Measurements from ENCODE around the gene CD72.
"Not testable (repeated sequence)": the region's sequence is repeated elsewhere in the genome, so short reads cannot be mapped to it uniquely, and the experiment has no call there.

CD72 gene

GRCh38 chr9:35598866-35599590, 19.2 kb downstream of the CD72 start:
- TF ChIP-seq CTCF (IDR thresholded peaks at IDR 0.05; ENCODE audit: low read length, missing control alignments), result no peak
- no peak for DNase-seq (ENCODE audit: low read depth)

GRCh38 chr9:35596907-35597306, 21.3 kb downstream of the CD72 start:
- H3K4me3 ChIP-seq (replicated peaks; ENCODE audit: low read depth, low read length); DNase-seq (ENCODE audit: low read depth): not testable (repeated sequence)

More at GRCh38 chr9:35598866-35599590, 19.2 kb downstream of the CD72 start:
- H3K4me3 ChIP-seq (replicated peaks; ENCODE audit: low read depth, low read length), result no peak overlapping the region

DNA sequence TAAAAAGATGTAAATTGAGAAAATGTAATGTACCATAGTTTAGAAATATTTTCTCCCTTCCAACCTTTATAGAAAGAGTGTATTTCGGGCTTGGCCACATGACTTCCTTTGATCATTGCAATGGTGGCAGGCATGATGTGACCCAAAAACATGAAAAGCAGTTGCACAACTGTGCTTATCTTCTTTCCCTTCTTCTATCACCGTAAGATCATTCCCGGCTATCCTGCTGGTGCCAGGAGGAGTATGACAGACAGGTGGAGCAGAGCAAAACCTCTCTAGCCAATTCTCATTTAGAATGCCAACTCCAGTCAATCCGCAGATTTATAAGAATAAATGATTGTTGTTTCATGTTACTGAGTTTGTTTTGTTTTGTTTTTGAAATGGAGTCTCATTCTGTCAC, 23.7 kb downstream of the CD72 start:
- no peak for DNase-seq (ENCODE audit: low read depth)
- no peak for TF ChIP-seq CTCF (IDR thresholded peaks at IDR 0.05; ENCODE audit: low read length, missing control alignments)
- H3K4me3 ChIP-seq (replicated peaks; ENCODE audit: low read depth, low read length), result no peak overlapping the region

- no peak for TF ChIP-seq CTCF (IDR thresholded peaks at IDR 0.05; ENCODE audit: low read length, missing control alignments)
- no peak for DNase-seq (ENCODE audit: low read depth)
- H3K4me3 ChIP-seq (replicated peaks; ENCODE audit: low read depth, low read length), result no peak overlapping the region
Observed at GRCh38 chr9:35593581-35593980, 24.6 kb downstream of the CD72 start.

- not testable (repeated sequence) for DNase-seq (ENCODE audit: low read depth); H3K4me3 ChIP-seq (replicated peaks; ENCODE audit: low read depth, low read length)
Observed at GRCh38 chr9:35588506-35588905, 29.7 kb downstream of the CD72 start.

DNA sequence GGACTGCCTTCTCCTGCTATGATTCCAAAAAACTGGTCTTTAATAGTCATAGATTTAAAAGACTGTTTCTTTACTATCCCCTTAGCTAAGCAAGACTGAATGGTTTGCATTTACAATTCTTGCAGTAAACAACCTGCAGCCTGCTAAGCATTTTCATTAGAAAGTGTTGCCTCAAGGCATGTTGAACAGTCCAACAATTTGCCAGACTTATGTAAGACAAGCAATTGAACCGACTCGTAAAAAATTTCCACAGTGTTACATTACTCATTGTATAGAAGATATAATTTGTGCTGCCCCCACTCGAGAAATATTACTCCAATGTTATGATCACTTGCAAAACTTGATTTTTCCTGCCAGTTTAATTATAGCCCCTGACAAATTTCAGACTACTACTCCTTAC, 33.5 kb downstream of the CD72 start:
- H3K4me3 ChIP-seq (replicated peaks; ENCODE audit: low read depth, low read length); DNase-seq (ENCODE audit: low read depth): not testable (repeated sequence)

DNA sequence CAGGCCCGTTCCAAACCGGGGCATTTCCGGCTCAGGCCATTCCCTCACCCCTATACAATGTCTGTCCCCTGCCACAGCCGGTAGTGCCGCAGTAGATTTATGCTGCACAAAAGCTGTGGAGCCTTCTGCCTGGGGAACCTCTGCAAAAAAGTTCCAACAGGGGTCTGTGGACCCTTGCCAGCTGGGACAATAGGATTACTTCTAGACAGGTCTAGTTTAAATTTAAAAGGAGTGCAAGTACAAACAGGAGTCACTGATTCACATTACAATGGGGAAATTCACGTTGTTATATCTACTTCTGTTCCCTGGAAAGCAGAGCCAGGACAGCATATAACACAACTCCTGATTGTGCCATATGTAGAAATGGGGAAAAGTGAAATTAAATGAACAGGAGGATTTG, 34.7 kb downstream of the CD72 start:
- not testable (repeated sequence) for H3K4me3 ChIP-seq (replicated peaks; ENCODE audit: low read depth, low read length); DNase-seq (ENCODE audit: low read depth)

DNA sequence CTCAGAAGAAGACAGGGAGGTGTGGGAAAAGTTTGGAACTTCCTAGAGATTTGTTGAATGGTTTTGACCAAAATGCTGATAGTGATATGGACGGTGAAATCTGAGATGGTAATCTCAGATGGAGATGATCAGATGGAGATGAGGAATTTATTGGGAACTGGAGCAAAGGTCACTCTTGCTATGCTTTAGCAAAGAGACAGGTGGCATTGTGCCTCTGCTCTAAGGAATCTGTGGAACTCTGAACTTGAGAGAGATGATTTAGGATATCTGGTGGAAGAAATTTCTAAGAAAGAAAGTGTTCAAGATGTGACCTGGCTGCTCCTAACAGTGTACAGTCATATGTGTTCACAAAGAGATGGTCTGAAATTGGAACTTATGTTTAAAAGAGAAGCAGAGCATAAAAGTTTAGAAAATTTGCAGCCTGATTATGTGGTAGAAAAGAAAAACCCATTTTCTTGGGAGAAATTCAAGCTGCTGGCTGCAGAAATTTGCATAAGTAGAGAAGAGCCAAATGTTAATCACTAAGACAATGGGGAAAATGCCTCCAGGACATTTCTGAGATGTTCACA, 38.5 kb downstream of the CD72 start:
- DNase-seq (ENCODE audit: low read depth); H3K4me3 ChIP-seq (replicated peaks; ENCODE audit: low read depth, low read length): not testable (repeated sequence)

DNA sequence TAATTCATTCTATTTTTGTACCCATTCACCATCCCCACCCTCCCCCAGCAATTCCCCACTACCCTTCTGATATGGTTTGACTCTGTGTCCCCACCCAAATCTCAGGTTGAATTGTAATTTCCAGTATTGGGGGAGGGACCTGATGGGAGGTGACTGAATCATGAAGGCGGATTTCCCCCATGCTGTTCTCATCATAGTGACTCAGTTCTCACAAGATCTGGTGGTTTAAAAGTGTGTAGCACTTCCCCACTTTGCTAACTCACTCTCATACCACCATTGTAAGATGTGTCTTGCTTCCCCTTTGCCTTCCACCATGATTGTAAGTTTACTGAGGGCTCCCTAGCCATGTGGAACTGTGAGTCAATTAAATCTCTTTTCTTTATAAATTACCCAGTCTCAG, 39.1 kb downstream of the CD72 start:
- no peak for TF ChIP-seq CTCF (IDR thresholded peaks at IDR 0.05; ENCODE audit: low read length, missing control alignments)
- no peak overlapping the region for H3K4me3 ChIP-seq (replicated peaks; ENCODE audit: low read depth, low read length)
- no peak for DNase-seq (ENCODE audit: low read depth)

GRCh38 chr9:35577486-35577885, 40.7 kb downstream of the CD72 start:
- no peak for TF ChIP-seq CTCF (IDR thresholded peaks at IDR 0.05; ENCODE audit: low read length, missing control alignments)
- H3K4me3 ChIP-seq (replicated peaks; ENCODE audit: low read depth, low read length), result no peak overlapping the region
- DNase-seq (ENCODE audit: low read depth), result no peak
